ENCODE results near the gene HOXD9. TPM values are rescaled to one million over a fixed set of nuclear protein-coding genes. Genes with fewer than 3 reads are reported as not detected.

HOXD9 gene
- total RNA-seq, 1 donor from 2014 or later: not detected

DNA sequence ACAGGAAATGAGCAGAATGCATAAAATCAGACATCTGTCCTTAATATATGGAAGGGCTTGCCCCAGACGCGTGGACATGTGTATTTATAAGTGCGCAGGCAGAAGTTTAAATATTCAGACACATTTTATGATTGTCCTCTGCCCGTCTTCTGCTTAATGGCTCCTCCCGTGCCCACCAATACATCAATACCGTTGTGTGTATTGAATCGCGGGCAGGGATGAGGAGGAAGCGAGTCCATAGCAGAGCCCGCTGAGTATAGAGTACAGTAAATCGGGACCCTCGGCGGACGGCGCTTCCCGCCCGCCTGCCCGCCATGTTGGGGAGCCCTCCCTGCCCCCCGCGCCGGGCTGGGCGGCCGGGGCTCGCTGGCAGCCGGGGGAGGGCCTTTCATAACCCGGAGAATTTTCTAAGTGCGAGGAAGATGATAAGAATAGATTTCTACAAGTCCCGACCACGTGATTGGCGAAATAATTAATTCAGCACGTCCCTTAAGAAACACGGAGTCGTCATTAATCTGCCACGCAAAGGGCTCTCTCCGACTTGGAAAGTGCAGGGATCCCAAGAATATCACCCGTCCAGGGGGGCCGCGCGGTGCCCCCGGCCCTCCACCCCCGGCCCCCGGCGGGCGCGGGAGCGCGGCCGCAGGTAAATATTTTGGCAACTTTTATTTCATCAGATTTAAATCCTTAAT lies 34.4 kb downstream of the HOXD9 start, which contains the start of gene HOXD3:
Gene HOXD3 (plus strand): TSS at position 501 of the 692 bp plus-strand sequence. CDS start 11,808 bp downstream, outside the sequence.
- Histone ChIP-seq H3K27me3 (ENCODE audit: control insufficient read depth, insufficient read depth, low read length) (peaks cover 69% of the 10 kb centered on the region), H3K4me3 (ENCODE audit: low read depth, low read length) (no peak within 1 kb of the TSS), H3K36me3 (ENCODE audit: control insufficient read depth, insufficient read depth, low read length) (no peaks in the 10 kb centered on the region)
- FAIRE-seq (no peak), DNase-seq (ENCODE audit: low read depth) (no peak)
- TF ChIP-seq, protein P1, sequence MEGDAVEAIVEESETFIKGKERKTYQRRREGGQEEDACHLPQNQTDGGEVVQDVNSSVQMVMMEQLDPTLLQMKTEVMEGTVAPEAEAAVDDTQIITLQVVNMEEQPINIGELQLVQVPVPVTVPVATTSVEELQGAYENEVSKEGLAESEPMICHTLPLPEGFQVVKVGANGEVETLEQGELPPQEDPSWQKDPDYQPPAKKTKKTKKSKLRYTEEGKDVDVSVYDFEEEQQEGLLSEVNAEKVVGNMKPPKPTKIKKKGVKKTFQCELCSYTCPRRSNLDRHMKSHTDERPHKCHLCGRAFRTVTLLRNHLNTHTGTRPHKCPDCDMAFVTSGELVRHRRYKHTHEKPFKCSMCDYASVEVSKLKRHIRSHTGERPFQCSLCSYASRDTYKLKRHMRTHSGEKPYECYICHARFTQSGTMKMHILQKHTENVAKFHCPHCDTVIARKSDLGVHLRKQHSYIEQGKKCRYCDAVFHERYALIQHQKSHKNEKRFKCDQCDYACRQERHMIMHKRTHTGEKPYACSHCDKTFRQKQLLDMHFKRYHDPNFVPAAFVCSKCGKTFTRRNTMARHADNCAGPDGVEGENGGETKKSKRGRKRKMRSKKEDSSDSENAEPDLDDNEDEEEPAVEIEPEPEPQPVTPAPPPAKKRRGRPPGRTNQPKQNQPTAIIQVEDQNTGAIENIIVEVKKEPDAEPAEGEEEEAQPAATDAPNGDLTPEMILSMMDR (IDR thresholded peaks at IDR 0.05; ENCODE audit: insufficient read depth, low read length, severe bottlenecking): no peak

- FAIRE-seq (no peak), DNase-seq (ENCODE audit: low read depth) (no peak)
- Histone ChIP-seq H3K4me3 (ENCODE audit: low read depth, low read length) (no peak overlapping the region), H3K27me3 (ENCODE audit: control insufficient read depth, insufficient read depth, low read length) (peaks cover 71% of the 10 kb centered on the region), H3K36me3 (ENCODE audit: control insufficient read depth, insufficient read depth, low read length) (no peaks in the 10 kb centered on the region)
- TF ChIP-seq, protein P1 (IDR thresholded peaks at IDR 0.05; ENCODE audit: insufficient read depth, low read length, severe bottlenecking): no peak
Measured at GRCh38 chr2:176157499-176158185, 35.1 kb downstream of the HOXD9 start.

DNA sequence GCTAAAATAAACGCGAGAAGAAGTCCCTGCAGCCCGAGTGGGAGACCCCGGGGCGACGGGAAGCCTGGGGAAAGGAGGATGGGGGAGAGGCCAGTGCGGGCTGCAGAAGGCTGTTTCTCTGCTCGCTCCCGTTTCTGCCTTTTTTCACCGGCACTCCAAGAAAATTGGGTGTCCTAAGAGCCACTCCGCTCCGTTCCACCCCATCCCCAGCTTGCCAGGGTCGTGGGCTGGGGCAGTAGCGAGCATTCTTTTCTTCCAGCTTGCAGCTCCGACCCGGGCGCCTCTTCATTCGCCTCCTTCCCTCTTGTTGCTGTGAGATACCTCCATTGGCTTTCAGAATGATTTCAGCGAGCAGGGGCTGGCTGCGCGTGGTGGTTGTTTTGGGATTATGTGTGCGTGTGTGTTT lies 35.7 kb downstream of the HOXD9 start:
- peaks cover 74% of the 10 kb centered on the region for H3K27me3 ChIP-seq (ENCODE audit: control insufficient read depth, insufficient read depth, low read length)
- no peak for DNase-seq (ENCODE audit: low read depth)

GRCh38 chr2:176158855-176159662 lies 36.5 kb downstream of the HOXD9 start:
- no peak for FAIRE-seq
- H3K4me3 ChIP-seq (ENCODE audit: low read depth, low read length): no peak overlapping the region
- no peak for DNase-seq (ENCODE audit: low read depth)

More for the DNA sequence above, 35.7 kb downstream of the HOXD9 start:
- TF ChIP-seq, protein P1 (IDR thresholded peaks at IDR 0.05; ENCODE audit: insufficient read depth, low read length, severe bottlenecking): no peak
- FAIRE-seq: no peak
- Histone ChIP-seq H3K4me3 (ENCODE audit: low read depth, low read length) (no peak overlapping the region), H3K36me3 (ENCODE audit: control insufficient read depth, insufficient read depth, low read length) (no peaks in the 10 kb centered on the region)

DNA sequence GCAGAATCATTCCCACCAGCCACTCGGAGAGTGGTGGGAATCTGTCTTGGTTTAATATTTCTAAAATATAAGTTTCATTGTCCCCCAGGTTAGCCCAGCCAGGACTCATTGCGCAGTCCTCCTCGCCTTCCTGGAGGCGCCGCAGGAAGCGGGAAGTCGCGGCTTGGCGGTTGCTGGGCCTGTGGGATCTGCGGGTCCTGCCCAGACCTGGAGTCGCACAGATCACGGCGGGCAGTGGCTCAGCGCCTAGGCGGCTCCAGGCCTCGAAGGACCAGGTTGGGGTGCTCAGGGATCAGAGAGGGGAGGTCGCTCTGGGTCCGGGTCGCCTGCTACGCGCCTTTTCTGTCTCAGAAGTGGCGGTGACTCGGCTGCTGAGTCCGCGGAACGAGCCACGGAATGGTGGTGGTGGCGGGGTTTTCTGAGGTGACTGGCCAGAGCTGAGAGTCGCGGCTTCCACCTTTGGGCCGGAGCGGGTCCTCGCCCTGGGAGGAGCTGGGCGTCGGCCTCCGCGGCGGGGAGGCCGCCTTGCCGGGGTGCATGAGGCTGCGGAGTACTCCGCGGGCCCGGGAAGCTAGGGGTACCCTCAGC lies 37.2 kb downstream of the HOXD9 start:
- no peaks in the 10 kb centered on the region for H3K36me3 ChIP-seq (ENCODE audit: control insufficient read depth, insufficient read depth, low read length)
- no peak for DNase-seq (ENCODE audit: low read depth)
- no peak overlapping the region for H3K4me3 ChIP-seq (ENCODE audit: low read depth, low read length)
- H3K27me3 ChIP-seq (ENCODE audit: control insufficient read depth, insufficient read depth, low read length): peaks cover 84% of the 10 kb centered on the region
- TF ChIP-seq, protein P1 (IDR thresholded peaks at IDR 0.05; ENCODE audit: insufficient read depth, low read length, severe bottlenecking): no peak
- no peak for FAIRE-seq

More at GRCh38 chr2:176158855-176159662, 36.5 kb downstream of the HOXD9 start:
- Histone ChIP-seq H3K36me3 (ENCODE audit: control insufficient read depth, insufficient read depth, low read length) (no peaks in the 10 kb centered on the region), H3K27me3 (ENCODE audit: control insufficient read depth, insufficient read depth, low read length) (peaks cover 80% of the 10 kb centered on the region)
- TF ChIP-seq, protein P1 (IDR thresholded peaks at IDR 0.05; ENCODE audit: insufficient read depth, low read length, severe bottlenecking): no peak
